ENCODE data around the gene IGF2BP2.
"Not testable (repeated sequence)": the region's sequence is repeated elsewhere in the genome, so short reads cannot be mapped to it uniquely, and the experiment has no call there.

The IGF2BP2 gene

GRCh38 chr3:185838417-185838989 lies 13.7 kb upstream of the IGF2BP2 start:
- H3K27ac ChIP-seq (ENCODE audit: low read depth, low read length, severe bottlenecking); H3K9me3 ChIP-seq (ENCODE audit: control insufficient read depth, low read length); H3K4me3 ChIP-seq (ENCODE audit: extremely low read depth, insufficient read depth, low read length, poor library complexity, severe bottlenecking); H3K4me1 ChIP-seq (ENCODE audit: control insufficient read depth, insufficient read depth, low read length, poor library complexity, severe bottlenecking); H3K36me3 ChIP-seq (ENCODE audit: control insufficient read depth, insufficient read depth, low read length): not testable (repeated sequence)
- 93 to 100% methylated on average over 3 to 4 of the region's 4 CpGs for WGBS, 2 experiments (ENCODE audit: insufficient coverage in 2 of 2)

GRCh38 chr3:185837414-185837813 lies 12.6 kb upstream of the IGF2BP2 start:
- Histone ChIP-seq H3K36me3 (ENCODE audit: control insufficient read depth, insufficient read depth, low read length) (no peaks in the 10 kb centered on the region), H3K4me3 (ENCODE audit: extremely low read depth, insufficient read depth, low read length, poor library complexity, severe bottlenecking) (no peak overlapping the region), H3K27ac (ENCODE audit: low read depth, low read length, severe bottlenecking) (no peak overlapping the region), H3K9me3 (ENCODE audit: control insufficient read depth, low read length) (peaks cover 3% of the 10 kb centered on the region), H3K4me1 (ENCODE audit: control insufficient read depth, insufficient read depth, low read length, poor library complexity, severe bottlenecking) (no peaks in the 10 kb centered on the region)
- WGBS, 2 experiments (ENCODE audit: insufficient coverage in 2 of 2), result 83 to 100% methylated on average over 1 of the region's 3 CpGs

- Histone ChIP-seq H3K36me3 (ENCODE audit: control insufficient read depth, insufficient read depth, low read length) (peaks cover 37% of the 10 kb centered on the region), H3K9me3 (ENCODE audit: control insufficient read depth, low read length) (peaks cover 33% of the 10 kb centered on the region), H3K4me1 (ENCODE audit: control insufficient read depth, insufficient read depth, low read length, poor library complexity, severe bottlenecking) (no peaks in the 10 kb centered on the region), H3K27ac (ENCODE audit: low read depth, low read length, severe bottlenecking) (no peak overlapping the region), H3K4me3 (ENCODE audit: extremely low read depth, insufficient read depth, low read length, poor library complexity, severe bottlenecking) (no peak overlapping the region)
Measured at GRCh38 chr3:185831990-185832389, 7.1 kb upstream of the IGF2BP2 start.

GRCh38 chr3:185831195-185831594 lies 6.4 kb upstream of the IGF2BP2 start:
- H3K36me3 ChIP-seq (ENCODE audit: control insufficient read depth, insufficient read depth, low read length), result peaks cover 37% of the 10 kb centered on the region
- no peak overlapping the region for H3K27ac ChIP-seq (ENCODE audit: low read depth, low read length, severe bottlenecking)
- 93% methylated on average over 3 of the region's 3 CpGs; no CpG with 5 or more reads in 1 of the 2 experiments for WGBS, 2 experiments (ENCODE audit: insufficient coverage in 2 of 2)
- peaks cover 33% of the 10 kb centered on the region for H3K9me3 ChIP-seq (ENCODE audit: control insufficient read depth, low read length)
- no peak overlapping the region for H3K4me3 ChIP-seq (ENCODE audit: extremely low read depth, insufficient read depth, low read length, poor library complexity, severe bottlenecking)
- no peaks in the 10 kb centered on the region for H3K4me1 ChIP-seq (ENCODE audit: control insufficient read depth, insufficient read depth, low read length, poor library complexity, severe bottlenecking)

GRCh38 chr3:185830018-185830797 lies 5.4 kb upstream of the IGF2BP2 start:
- 90% methylated on average over 2 of the region's 5 CpGs; no CpG with 5 or more reads in 1 of the 2 experiments for WGBS, 2 experiments (ENCODE audit: insufficient coverage in 2 of 2)
- H3K36me3 ChIP-seq (ENCODE audit: control insufficient read depth, insufficient read depth, low read length), result peaks cover 37% of the 10 kb centered on the region
- no peak overlapping the region for H3K4me3 ChIP-seq (ENCODE audit: extremely low read depth, insufficient read depth, low read length, poor library complexity, severe bottlenecking)
- no peaks in the 10 kb centered on the region for H3K4me1 ChIP-seq (ENCODE audit: control insufficient read depth, insufficient read depth, low read length, poor library complexity, severe bottlenecking)
- H3K27ac ChIP-seq (ENCODE audit: low read depth, low read length, severe bottlenecking), result no peak overlapping the region
- peaks cover 33% of the 10 kb centered on the region for H3K9me3 ChIP-seq (ENCODE audit: control insufficient read depth, low read length)

GRCh38 chr3:185828755-185829154 lies 3.9 kb upstream of the IGF2BP2 start:
- 83 to 96% methylated on average over 3 of the region's 3 CpGs for WGBS, 2 experiments (ENCODE audit: insufficient coverage in 2 of 2)
- H3K4me1 ChIP-seq (ENCODE audit: control insufficient read depth, insufficient read depth, low read length, poor library complexity, severe bottlenecking), result no peaks in the 10 kb centered on the region
- H3K27ac ChIP-seq (ENCODE audit: low read depth, low read length, severe bottlenecking), result no peak overlapping the region
- peaks cover 37% of the 10 kb centered on the region for H3K36me3 ChIP-seq (ENCODE audit: control insufficient read depth, insufficient read depth, low read length)
- no peak overlapping the region for H3K4me3 ChIP-seq (ENCODE audit: extremely low read depth, insufficient read depth, low read length, poor library complexity, severe bottlenecking)
- H3K9me3 ChIP-seq (ENCODE audit: control insufficient read depth, low read length), result peaks cover 33% of the 10 kb centered on the region

GRCh38 chr3:185827595-185828344 lies 2.9 kb upstream of the IGF2BP2 start:
- peaks cover 37% of the 10 kb centered on the region for H3K36me3 ChIP-seq (ENCODE audit: control insufficient read depth, insufficient read depth, low read length)
- no peaks in the 10 kb centered on the region for H3K4me1 ChIP-seq (ENCODE audit: control insufficient read depth, insufficient read depth, low read length, poor library complexity, severe bottlenecking)
- no peak overlapping the region for H3K4me3 ChIP-seq (ENCODE audit: extremely low read depth, insufficient read depth, low read length, poor library complexity, severe bottlenecking)
- 93 to 96% methylated on average over 5 to 6 of the region's 10 CpGs for WGBS, 2 experiments (ENCODE audit: insufficient coverage in 2 of 2)
- H3K9me3 ChIP-seq (ENCODE audit: control insufficient read depth, low read length), result peaks cover 33% of the 10 kb centered on the region
- H3K27ac ChIP-seq (ENCODE audit: low read depth, low read length, severe bottlenecking), result no peak overlapping the region

- Histone ChIP-seq H3K4me1 (ENCODE audit: control insufficient read depth, insufficient read depth, low read length, poor library complexity, severe bottlenecking) (no peaks in the 10 kb centered on the region), H3K4me3 (ENCODE audit: extremely low read depth, insufficient read depth, low read length, poor library complexity, severe bottlenecking) (peak overlapping the region; percentile 75), H3K27ac (ENCODE audit: low read depth, low read length, severe bottlenecking) (peak overlapping the region; percentile 70), H3K9me3 (ENCODE audit: control insufficient read depth, low read length) (peaks cover 25% of the 10 kb centered on the region), H3K36me3 (ENCODE audit: control insufficient read depth, insufficient read depth, low read length) (peaks cover 37% of the 10 kb centered on the region)
- 2% methylated on average over 68 to 85 of the region's 90 CpGs for WGBS, 2 experiments (ENCODE audit: insufficient coverage in 2 of 2)
Measured at GRCh38 chr3:185825639-185826481, 1.0 kb upstream of the IGF2BP2 start.

- WGBS, 2 experiments (ENCODE audit: insufficient coverage in 2 of 2), result 0% methylated on average over 55 to 76 of the region's 89 CpGs
- peaks cover 10% of the 10 kb centered on the region for H3K9me3 ChIP-seq (ENCODE audit: control insufficient read depth, low read length)
- peaks cover 22% of the 10 kb centered on the region for H3K36me3 ChIP-seq (ENCODE audit: control insufficient read depth, insufficient read depth, low read length)
- peak overlapping the region; percentile 96 for H3K27ac ChIP-seq (ENCODE audit: low read depth, low read length, severe bottlenecking)
- peaks cover 8% of the 10 kb centered on the region for H3K4me1 ChIP-seq (ENCODE audit: control insufficient read depth, insufficient read depth, low read length, poor library complexity, severe bottlenecking)
- peak overlapping the region; percentile 75 for H3K4me3 ChIP-seq (ENCODE audit: extremely low read depth, insufficient read depth, low read length, poor library complexity, severe bottlenecking)
Measured at GRCh38 chr3:185824051-185825005, 514 bp downstream of the IGF2BP2 start.
